Measurements from ENCODE around the gene COL3A1. TPM values are rescaled to one million over a fixed set of nuclear protein-coding genes. Genes with fewer than 3 reads are reported as not detected.
A peak's percentile ranks its signal among the peaks of the same experiment; 100 is the strongest.

Gene COL3A1
- total and polyA plus RNA-seq, 2 experiments from 2014 or later = 6,699 to 8,329 TPM

DNA sequence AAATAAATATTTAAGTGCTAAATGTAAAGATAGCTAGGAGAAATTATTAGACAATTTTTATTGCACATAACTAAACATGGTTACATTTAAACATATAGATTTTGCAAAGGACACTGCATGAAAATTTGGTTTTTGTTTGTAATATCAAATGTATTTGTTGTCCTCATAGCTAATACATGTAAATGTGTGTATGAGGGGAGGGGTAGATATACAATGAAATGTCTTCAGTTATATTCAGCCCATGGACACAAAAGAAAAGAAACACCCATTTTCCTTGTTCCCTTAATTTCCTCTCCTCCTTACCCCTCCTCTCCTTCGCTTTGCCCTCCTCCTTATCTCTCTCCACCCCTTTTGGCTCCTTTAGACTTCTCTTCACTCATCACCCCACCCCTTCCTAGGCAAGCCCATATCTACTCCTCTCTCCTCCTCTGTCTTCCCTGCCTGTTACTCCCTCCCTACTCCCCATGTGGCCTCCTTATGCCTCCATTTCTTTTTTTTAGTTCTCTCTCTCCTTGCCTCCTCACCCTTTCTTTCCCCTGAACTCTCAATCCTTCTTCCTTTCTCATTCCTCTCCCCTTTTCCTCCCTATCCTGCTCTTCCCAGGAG is 1.4 kb downstream of the COL3A1 start:
- Histone ChIP-seq H2AFZ (no peak overlapping the region), H3K4me1 (ENCODE audit: insufficient read depth) (no peaks in the 10 kb centered on the region), H3K9me2 (replicated peaks; ENCODE audit: insufficient read depth) (no peaks in the 10 kb centered on the region), H3K27ac (peak overlapping the region; percentile 98), H3K9me3 (ENCODE audit: low read depth) (no peaks in the 10 kb centered on the region), H3K79me2 (peaks cover 71% of the 10 kb centered on the region), H4K20me1 (ENCODE audit: insufficient read depth, poor library complexity, severe bottlenecking) (no peaks in the 10 kb centered on the region), H3K27me3 (no peaks in the 10 kb centered on the region), H3K4me2 (peak overlapping the region; percentile 71), H3K4me3 (peak overlapping the region; percentile 57), H3K36me3 (replicated peaks; ENCODE audit: insufficient read depth, low read depth) (no peaks in the 10 kb centered on the region)
- 22% methylated on average over 1 of the region's 1 CpG for WGBS (ENCODE audit: low lambda C conversion rate, missing lambda C conversion rate)
- peak; percentile 82 for DNase-seq (ENCODE audit: low spot score)
- TF ChIP-seq CTCF (IDR thresholded peaks at IDR 0.05; ENCODE audit: poor library complexity) = no peak
- no peak for TF ChIP-seq EZH2phosphoT487 (IDR thresholded peaks at IDR 0.05; ENCODE audit: low read depth, severe bottlenecking, unreplicated experiment)

DNA sequence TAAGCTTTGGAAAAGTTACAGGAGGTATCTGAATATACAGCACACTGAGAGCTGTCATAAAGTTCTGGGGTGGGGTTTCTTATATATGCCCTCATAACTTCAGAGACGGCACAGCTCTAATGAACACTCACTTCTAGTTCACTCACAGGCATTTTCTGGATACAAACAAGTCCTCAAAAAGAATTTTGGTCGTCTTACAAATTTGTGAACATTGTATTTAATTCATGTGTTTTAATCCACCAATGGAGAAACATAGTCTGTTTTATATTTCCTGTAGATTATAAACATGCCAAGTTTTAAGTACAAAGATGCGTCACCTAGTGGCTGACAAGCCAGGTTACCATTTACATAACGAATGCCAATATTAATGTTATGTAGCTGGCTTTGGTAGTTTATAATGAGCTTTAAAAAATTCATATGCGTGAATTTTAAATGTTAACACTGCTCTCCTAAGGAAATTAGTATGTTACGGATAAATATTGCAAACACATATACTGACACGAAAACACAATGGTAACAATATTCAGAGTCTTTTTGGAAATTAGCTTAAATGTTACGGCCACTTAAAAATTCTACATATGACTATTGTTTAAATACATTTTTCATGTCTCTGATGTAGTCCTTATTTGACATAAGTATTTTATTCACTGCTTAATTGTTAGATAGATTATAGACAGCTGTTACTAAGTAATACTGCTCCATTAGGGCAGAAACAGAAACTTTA is 2.5 kb downstream of the COL3A1 start:
- no peak overlapping the region for H2AFZ ChIP-seq
- no peaks in the 10 kb centered on the region for H3K9me3 ChIP-seq (ENCODE audit: low read depth)
- H3K36me3 ChIP-seq (replicated peaks; ENCODE audit: insufficient read depth, low read depth) = no peaks in the 10 kb centered on the region
- TF ChIP-seq CTCF (IDR thresholded peaks at IDR 0.05; ENCODE audit: poor library complexity) = peak; percentile 51
- TF ChIP-seq EZH2phosphoT487 (IDR thresholded peaks at IDR 0.05; ENCODE audit: low read depth, severe bottlenecking, unreplicated experiment) = no peak
- no peak for TF ChIP-seq EZH2 (IDR thresholded peaks at IDR 0.05; ENCODE audit: borderline replicate concordance)
- H3K27ac ChIP-seq = peak overlapping the region; percentile 98
- H3K4me2 ChIP-seq = peak overlapping the region; percentile 71
- peak; percentile 39 for DNase-seq (ENCODE audit: low spot score)
- peaks cover 78% of the 10 kb centered on the region for H3K79me2 ChIP-seq
- 44% methylated on average over 8 of the region's 8 CpGs for WGBS (ENCODE audit: low lambda C conversion rate, missing lambda C conversion rate)
- H3K9me2 ChIP-seq (replicated peaks; ENCODE audit: insufficient read depth) = no peaks in the 10 kb centered on the region
- H3K4me3 ChIP-seq = peak overlapping the region; percentile 50
- peaks cover 2% of the 10 kb centered on the region for H4K20me1 ChIP-seq (ENCODE audit: insufficient read depth, poor library complexity, severe bottlenecking)
- no peaks in the 10 kb centered on the region for H3K4me1 ChIP-seq (ENCODE audit: insufficient read depth)
- no peaks in the 10 kb centered on the region for H3K27me3 ChIP-seq

- H3K27ac ChIP-seq = peak overlapping the region; percentile 98
- peak overlapping the region; percentile 50 for H3K4me3 ChIP-seq
- H3K27me3 ChIP-seq = no peaks in the 10 kb centered on the region
- no peaks in the 10 kb centered on the region for H3K4me1 ChIP-seq (ENCODE audit: insufficient read depth)
- H4K20me1 ChIP-seq (ENCODE audit: insufficient read depth, poor library complexity, severe bottlenecking) = peaks cover 4% of the 10 kb centered on the region
- no peak overlapping the region for H2AFZ ChIP-seq
- H3K9me3 ChIP-seq (ENCODE audit: low read depth) = no peaks in the 10 kb centered on the region
- peak overlapping the region; percentile 71 for H3K4me2 ChIP-seq
- 31% methylated on average over 2 of the region's 2 CpGs for WGBS (ENCODE audit: low lambda C conversion rate, missing lambda C conversion rate)
- no peak for TF ChIP-seq EZH2phosphoT487 (IDR thresholded peaks at IDR 0.05; ENCODE audit: low read depth, severe bottlenecking, unreplicated experiment)
- TF ChIP-seq EZH2 (IDR thresholded peaks at IDR 0.05; ENCODE audit: borderline replicate concordance) = no peak
- no peak for TF ChIP-seq CTCF (IDR thresholded peaks at IDR 0.05; ENCODE audit: poor library complexity)
- no peaks in the 10 kb centered on the region for H3K36me3 ChIP-seq (replicated peaks; ENCODE audit: insufficient read depth, low read depth)
- no peak for DNase-seq (ENCODE audit: low spot score)
- H3K9me2 ChIP-seq (replicated peaks; ENCODE audit: insufficient read depth) = no peaks in the 10 kb centered on the region
- H3K79me2 ChIP-seq = peaks cover 78% of the 10 kb centered on the region
Measured at GRCh38 chr2:188977317-188977716, 3.1 kb downstream of the COL3A1 start.

All from hepatocyte (in vitro differentiated cells).